Measurements from ENCODE around the gene FABP6. TPM values are rescaled to one million over a fixed set of nuclear protein-coding genes. Genes with fewer than 3 reads are reported as not detected.
"Not testable (repeated sequence)": the region's sequence is repeated elsewhere in the genome, so short reads cannot be mapped to it uniquely, and the experiment has no call there.

Gene FABP6
- 1 to 10 TPM in 5 of 8 experiments, not detected in 3; 1.5 to 2.6 (median 1.6) TPM for total RNA-seq

- in situ Hi-C loops (cut with MboI; ENCODE audit: low pct_unique_long_range_greater_than_20kb in 2 of 9, low sequenced_read_pairs in 9 of 9, unreplicated experiment in 9 of 9), result no loop called here
- no peak for ATAC-seq (replicated peaks in 6 of 8)
- 0 to 100% (median 85%) methylated on average over 1 to 5 of the region's 7 CpGs; no CpG with 5 or more reads in 1 of the 10 experiments for WGBS, 10 experiments
- Histone ChIP-seq H3K27ac (no peak within 1 kb of the TSS), H3K4me3 (no peak within 1 kb of the TSS), H3K4me1 (replicated peaks in 1 of 2) (no peaks in the 10 kb centered on the region)
Measured at GRCh38 chr5:160229190-160229742, at the start of gene FABP6. FABP6 (plus strand) TSS chr5:160229506; CDS start chr5:160229558, 52 bp downstream.

GRCh38 chr5:160180931-160181330 is 48.4 kb upstream of the FABP6 start:
- no peak for ATAC-seq (replicated peaks in 6 of 8)
- Histone ChIP-seq H3K4me3 (no peak overlapping the region), H3K4me1 (replicated peaks in 1 of 2) (peaks cover under 1 to 3% of the 10 kb centered on the region in 2 donors), H3K27ac (no peak overlapping the region)
- WGBS, 10 experiments, result 44 to 100% (median 80%) methylated on average over 1 to 2 of the region's 3 CpGs; no CpG with 5 or more reads in 3 of the 10 experiments
- in situ Hi-C loops (cut with MboI; ENCODE audit: low pct_unique_long_range_greater_than_20kb in 2 of 9, low sequenced_read_pairs in 9 of 9, unreplicated experiment in 9 of 9), result no loop called here

- no peaks in the 10 kb centered on the region for H3K4me1 ChIP-seq (replicated peaks in 1 of 2)
- in situ Hi-C loops (cut with MboI; ENCODE audit: low pct_unique_long_range_greater_than_20kb in 2 of 9, low sequenced_read_pairs in 9 of 9, unreplicated experiment in 9 of 9), result no loop called here
- H3K4me3 ChIP-seq, result no peak overlapping the region
- WGBS, 10 experiments, result 40 to 100% (median 67%) methylated on average over 1 to 8 of the region's 9 CpGs; no CpG with 5 or more reads in 3 of the 10 experiments
- ATAC-seq (replicated peaks in 6 of 8), result no peak
- H3K27ac ChIP-seq, result no peak overlapping the region
Measured at GRCh38 chr5:160181965-160182622, 47.2 kb upstream of the FABP6 start.

GRCh38 chr5:160183075-160183474 is 46.2 kb upstream of the FABP6 start:
- in situ Hi-C loops (cut with MboI; ENCODE audit: low pct_unique_long_range_greater_than_20kb in 2 of 9, low sequenced_read_pairs in 9 of 9, unreplicated experiment in 9 of 9), result no loop called here
- no peak for ATAC-seq (replicated peaks in 6 of 8)
- Histone ChIP-seq H3K4me3 (no peak overlapping the region), H3K4me1 (replicated peaks in 1 of 2) (peaks cover 0 to 4% of the 10 kb centered on the region in 2 donors), H3K27ac (no peak overlapping the region)
- whole genome bisulfite sequencing, 10 experiments, result 0 to 82% (median 75%) methylated on average over 1 to 2 of the region's 2 CpGs; no CpG with 5 or more reads in 5 of the 10 experiments

- peaks cover 0 to 11% of the 10 kb centered on the region in 2 donors for H3K4me1 ChIP-seq (replicated peaks in 1 of 2)
- no peak overlapping the region for H3K27ac ChIP-seq
- H3K4me3 ChIP-seq, result no peak overlapping the region
- ATAC-seq (replicated peaks in 6 of 8), result no peak
- 38 to 80% (median 61%) methylated on average over 1 to 3 of the region's 3 CpGs; no CpG with 5 or more reads in 3 of the 10 experiments for WGBS, 10 experiments
- in situ Hi-C loops (cut with MboI; ENCODE audit: low pct_unique_long_range_greater_than_20kb in 2 of 9, low sequenced_read_pairs in 9 of 9, unreplicated experiment in 9 of 9), result no loop called here
Measured at GRCh38 chr5:160185626-160186360, 43.5 kb upstream of the FABP6 start.

GRCh38 chr5:160186480-160186879 is 42.8 kb upstream of the FABP6 start:
- H3K4me1 ChIP-seq (replicated peaks in 1 of 2), result peaks cover 0 to 11% of the 10 kb centered on the region in 2 donors
- 50 to 97% (median 89%) methylated on average over 2 to 5 of the region's 5 CpGs; no CpG with 5 or more reads in 3 of the 10 experiments for WGBS, 10 experiments
- in situ Hi-C loops (cut with MboI; ENCODE audit: low pct_unique_long_range_greater_than_20kb in 2 of 9, low sequenced_read_pairs in 9 of 9, unreplicated experiment in 9 of 9), result no loop called here
- H3K27ac ChIP-seq, result no peak overlapping the region
- H3K4me3 ChIP-seq, result no peak overlapping the region
- no peak for ATAC-seq (replicated peaks in 6 of 8)

- Histone ChIP-seq H3K27ac (no peak overlapping the region), H3K4me3 (no peak overlapping the region), H3K4me1 (replicated peaks in 1 of 2) (peaks cover 0 to 11% of the 10 kb centered on the region in 2 donors)
- in situ Hi-C loops (cut with MboI; ENCODE audit: low pct_unique_long_range_greater_than_20kb in 2 of 9, low sequenced_read_pairs in 9 of 9, unreplicated experiment in 9 of 9), result no loop called here
- peak in 3 of 8 experiments; percentile 22 to 86 (median 32) for ATAC-seq (replicated peaks in 6 of 8)
- WGBS, 10 experiments, result 60 to 100% (median 87%) methylated on average over 1 to 4 of the region's 5 CpGs; no CpG with 5 or more reads in 4 of the 10 experiments
Measured at GRCh38 chr5:160187091-160187490, 42.2 kb upstream of the FABP6 start.

GRCh38 chr5:160188141-160189015 is 40.9 kb upstream of the FABP6 start:
- in situ Hi-C loops (cut with MboI; ENCODE audit: low pct_unique_long_range_greater_than_20kb in 2 of 9, low sequenced_read_pairs in 9 of 9, unreplicated experiment in 9 of 9), result no loop called here
- peak in 7 of 8 experiments; percentile 15 to 89 (median 54) for ATAC-seq (replicated peaks in 6 of 8)
- peaks cover 0 to 11% of the 10 kb centered on the region in 2 donors for H3K4me1 ChIP-seq (replicated peaks in 1 of 2)
- H3K27ac ChIP-seq, result no peak overlapping the region
- no peak overlapping the region for H3K4me3 ChIP-seq
- WGBS, 10 experiments, result 4 to 60% (median 35%) methylated on average over 1 to 7 of the region's 40 CpGs; no CpG with 5 or more reads in 3 of the 10 experiments

GRCh38 chr5:160192424-160192823 is 36.9 kb upstream of the FABP6 start:
- ATAC-seq (replicated peaks in 6 of 8), result no peak
- in situ Hi-C loops (cut with MboI; ENCODE audit: low pct_unique_long_range_greater_than_20kb in 2 of 9, low sequenced_read_pairs in 9 of 9, unreplicated experiment in 9 of 9), result no loop called here
- peaks cover 5 to 17% of the 10 kb centered on the region in 2 donors for H3K4me1 ChIP-seq (replicated peaks in 1 of 2)
- H3K27ac ChIP-seq, result no peak overlapping the region
- WGBS, 10 experiments, result 86 to 100% (median 94%) methylated on average over 1 to 6 of the region's 7 CpGs; no CpG with 5 or more reads in 5 of the 10 experiments
- H3K4me3 ChIP-seq, result no peak overlapping the region

GRCh38 chr5:160193076-160193475 is 36.2 kb upstream of the FABP6 start:
- peaks cover 11 to 20% of the 10 kb centered on the region in 2 donors for H3K4me1 ChIP-seq (replicated peaks in 1 of 2)
- 97% methylated on average over 10 of the region's 18 CpGs; no CpG with 5 or more reads in 9 of the 10 experiments for WGBS, 10 experiments
- H3K27ac ChIP-seq; ATAC-seq (replicated peaks in 6 of 8); in situ Hi-C loops (cut with MboI; ENCODE audit: low pct_unique_long_range_greater_than_20kb in 2 of 9, low sequenced_read_pairs in 9 of 9, unreplicated experiment in 9 of 9); H3K4me3 ChIP-seq: not testable (repeated sequence)

GRCh38 chr5:160193790-160194189 is 35.5 kb upstream of the FABP6 start:
- not testable (repeated sequence) for H3K4me3 ChIP-seq

GRCh38 chr5:160197341-160198144 is 31.8 kb upstream of the FABP6 start:
- Histone ChIP-seq H3K27ac (peak overlapping the region; percentile 49 to 76), H3K4me3 (no peak overlapping the region), H3K4me1 (replicated peaks in 1 of 2) (peaks cover 28 to 34% of the 10 kb centered on the region in 2 donors)
- peak in 5 of 8 experiments; percentile 66 to 80 (median 73) for ATAC-seq (replicated peaks in 6 of 8)
- in situ Hi-C loops (cut with MboI; ENCODE audit: low pct_unique_long_range_greater_than_20kb in 2 of 9, low sequenced_read_pairs in 9 of 9, unreplicated experiment in 9 of 9), result no loop called here
- 53% methylated on average over 3 of the region's 11 CpGs; no CpG with 5 or more reads in 9 of the 10 experiments for WGBS, 10 experiments

More at GRCh38 chr5:160193790-160194189, 35.5 kb upstream of the FABP6 start:
- ATAC-seq (replicated peaks in 6 of 8); in situ Hi-C loops (cut with MboI; ENCODE audit: low pct_unique_long_range_greater_than_20kb in 2 of 9, low sequenced_read_pairs in 9 of 9, unreplicated experiment in 9 of 9); H3K27ac ChIP-seq: not testable (repeated sequence)
- H3K4me1 ChIP-seq (replicated peaks in 1 of 2), result peaks cover 19 to 20% of the 10 kb centered on the region in 2 donors
- WGBS, 10 experiments, result no CpG with 5 or more reads among the region's 28 CpGs
